NB4 (cell line): Measurements from ENCODE around the gene NEIL3.

Source experiments
- POLR2A ChIP-seq: IDR thresholded peaks from 2 replicates; pipeline ENCODE4 v1.6.1; 2011; ENCODE audit warnings: mild to moderate bottlenecking; ENCODE audit not compliant: insufficient read length; ENCODE audit errors: extremely low read depth
- TF ChIP-seq, protein P1 (sequence below): IDR thresholded peaks from one replicate; pipeline ENCODE4 v1.5.1; 2012; ENCODE audit warnings: low read depth, low read length

DNA sequence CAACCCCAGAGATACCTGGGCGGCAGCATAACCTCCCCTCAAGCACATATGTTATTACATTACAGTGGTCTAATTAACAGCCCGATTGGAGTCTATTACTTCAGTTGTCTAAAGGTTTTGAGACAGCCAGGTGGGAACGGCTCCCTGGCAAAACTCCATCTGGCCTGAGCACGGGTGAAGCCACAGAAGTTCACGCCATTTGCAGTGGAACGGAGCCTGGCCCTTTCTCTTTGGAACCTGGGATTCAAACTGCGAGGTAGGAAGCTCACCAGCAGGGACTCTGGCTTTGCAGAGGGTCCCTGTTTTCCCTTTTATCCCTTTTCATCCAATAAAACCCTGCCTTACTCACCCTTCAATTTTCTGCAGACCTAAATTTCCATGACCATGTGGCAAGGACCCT is 45.9 kb upstream of the NEIL3 start:
- no peak for TF ChIP-seq POLR2A
- TF ChIP-seq, protein P1, sequence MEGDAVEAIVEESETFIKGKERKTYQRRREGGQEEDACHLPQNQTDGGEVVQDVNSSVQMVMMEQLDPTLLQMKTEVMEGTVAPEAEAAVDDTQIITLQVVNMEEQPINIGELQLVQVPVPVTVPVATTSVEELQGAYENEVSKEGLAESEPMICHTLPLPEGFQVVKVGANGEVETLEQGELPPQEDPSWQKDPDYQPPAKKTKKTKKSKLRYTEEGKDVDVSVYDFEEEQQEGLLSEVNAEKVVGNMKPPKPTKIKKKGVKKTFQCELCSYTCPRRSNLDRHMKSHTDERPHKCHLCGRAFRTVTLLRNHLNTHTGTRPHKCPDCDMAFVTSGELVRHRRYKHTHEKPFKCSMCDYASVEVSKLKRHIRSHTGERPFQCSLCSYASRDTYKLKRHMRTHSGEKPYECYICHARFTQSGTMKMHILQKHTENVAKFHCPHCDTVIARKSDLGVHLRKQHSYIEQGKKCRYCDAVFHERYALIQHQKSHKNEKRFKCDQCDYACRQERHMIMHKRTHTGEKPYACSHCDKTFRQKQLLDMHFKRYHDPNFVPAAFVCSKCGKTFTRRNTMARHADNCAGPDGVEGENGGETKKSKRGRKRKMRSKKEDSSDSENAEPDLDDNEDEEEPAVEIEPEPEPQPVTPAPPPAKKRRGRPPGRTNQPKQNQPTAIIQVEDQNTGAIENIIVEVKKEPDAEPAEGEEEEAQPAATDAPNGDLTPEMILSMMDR, result no peak
